Uterus (tissue), 4 donors: ENCODE measurements around the gene HNRNPH3. TPM values are rescaled to one million over a fixed set of nuclear protein-coding genes. Genes with fewer than 3 reads are reported as not detected.

Experiments
- DNase-seq, 2 donors: peaks; one replicate each; pipeline ENCODE4 v3.0.0-alpha.2; 2019 to 2020
- H3K27ac ChIP-seq, 2 donors: fragments of 200-600 bp; sonication (generic); 1 replicate in 1 of 2; 2 replicates in 1 of 2; pipeline ENCODE4 v1.5.1; 2016 to 2018
- H3K27me3 ChIP-seq, 2 donors: fragments of 200-600 bp; sonication (generic); one replicate each; pipeline ENCODE4 v1.5.1; 2018 to 2019; ENCODE audit warnings: control low read depth in 1 of 2
- H3K36me3 ChIP-seq, 2 donors: fragments of 200-600 bp; sonication (generic); one replicate each; pipeline ENCODE4 v1.5.1; 2019; ENCODE audit warnings: control low read depth in 1 of 2
- H3K4me1 ChIP-seq, 2 donors: fragments of 200-600 bp; sonication (generic); one replicate each; pipeline ENCODE4 v1.5.1; 2018 to 2019; ENCODE audit warnings: control low read depth in 1 of 2
- H3K4me3 ChIP-seq, 2 donors: fragments of 200-600 bp; sonication (generic); 1 replicate in 1 of 2; 2 replicates in 1 of 2; pipeline ENCODE4 v1.5.1; 2018 to 2019; ENCODE audit warnings: mild to moderate bottlenecking in 1 of 2
- H3K9me3 ChIP-seq, 2 donors: fragments of 200-600 bp; sonication (generic); one replicate each; pipeline ENCODE4 v1.5.1; 2019; ENCODE audit warnings: control low read depth in 1 of 2
- CTCF ChIP-seq, 4 experiments: fragments of 200-600 bp in 2 of 4; fragments of 450-650 bp in 2 of 4; sonication (generic) in 2 of 4; IDR thresholded peaks; one replicate each; pipeline ENCODE4 v1.5.1; 2016 to 2019; ENCODE audit warnings: antibody characterized with exemption in 4 of 4, mild to moderate bottlenecking in 2 of 4, moderate library complexity in 1 of 4
- POLR2A ChIP-seq, 2 donors: fragments of 450-650 bp; IDR thresholded peaks; one replicate each; pipeline ENCODE4 v1.6.1; 2016; ENCODE audit warnings: antibody characterized with exemption in 2 of 2, mild to moderate bottlenecking in 1 of 2, moderate library complexity in 1 of 2
- intact Hi-C: fragments of 100-400 bp; cut with DNase I; formaldehyde crosslinking; loops from one replicate; pipeline ENCODE4 v1.15.1; 2023; ENCODE audit warnings: low total_unique reads
- total RNA-seq, 4 donors: library from RNA; depleted of rRNA in 3 of 4; stranded (reverse); fragments of >200 nt in 3 of 4; gene quantifications; one replicate each; pipeline versions ENCODE4 v1.1.0 to v1.2.4, GENCODE V29; 2014 to 2023
- donor health status: DM: yes; HTN: yes; CAD: no.

HNRNPH3 gene
- total RNA-seq, 4 donors from 2014 or later: 30.0 to 144 (median 63.7) TPM

GRCh38 chr10:68332259-68333057 is 594 bp downstream of the HNRNPH3 start, which contains the start of gene PBLD:
PBLD (minus strand) TSS chr10:68332928; CDS start chr10:68306844, 26,084 bp downstream.
- Histone ChIP-seq H3K36me3 (no peaks in the 10 kb centered on the region), H3K4me3 (peak within 1 kb of the TSS; percentile 97 to 98), H3K4me1 (peaks cover 0 to 5% of the 10 kb centered on the region in 2 donors), H3K27ac (peak within 1 kb of the TSS; percentile 99 to 100), H3K9me3 (no peaks in the 10 kb centered on the region), H3K27me3 (no peaks in the 10 kb centered on the region)
- intact Hi-C loops: no loop called here
- DNase-seq: peak; percentile 65 to 73
- TF ChIP-seq CTCF (IDR thresholded peaks at IDR 0.05): peak; percentile 31 to 60 (median 46)
- TF ChIP-seq POLR2A (IDR thresholded peaks at IDR 0.05): peak; percentile 60 to 69

- intact Hi-C loops: no loop called here
- Histone ChIP-seq H3K36me3 (no peaks in the 10 kb centered on the region), H3K4me1 (no peaks in the 10 kb centered on the region), H3K27me3 (no peaks in the 10 kb centered on the region), H3K9me3 (no peaks in the 10 kb centered on the region), H3K27ac (peak overlapping the region; percentile 99 to 100), H3K4me3 (peak overlapping the region; percentile 97 to 98)
- DNase-seq: no peak
- TF ChIP-seq POLR2A (IDR thresholded peaks at IDR 0.05): no peak
- no peak for TF ChIP-seq CTCF (IDR thresholded peaks at IDR 0.05)
Measured at GRCh38 chr10:68333058-68333395, 1.2 kb downstream of the HNRNPH3 start.

GRCh38 chr10:68333440-68334431 is 1.9 kb downstream of the HNRNPH3 start:
- Histone ChIP-seq H3K4me1 (no peaks in the 10 kb centered on the region), H3K27me3 (no peaks in the 10 kb centered on the region)
- intact Hi-C loops: no loop called here

GRCh38 chr10:68334672-68335467 is 3.0 kb downstream of the HNRNPH3 start:
- Histone ChIP-seq H3K9me3 (no peaks in the 10 kb centered on the region), H3K27ac (peak overlapping the region in 1 of 2 donors; percentile 99), H3K36me3 (no peaks in the 10 kb centered on the region), H3K4me3 (peak overlapping the region; percentile 10 to 98), H3K27me3 (no peaks in the 10 kb centered on the region), H3K4me1 (no peaks in the 10 kb centered on the region)
- TF ChIP-seq CTCF (IDR thresholded peaks at IDR 0.05) (no peak), POLR2A (IDR thresholded peaks at IDR 0.05) (no peak)
- intact Hi-C loops: no loop called here
- no peak for DNase-seq

More at GRCh38 chr10:68333440-68334431, 1.9 kb downstream of the HNRNPH3 start:
- peak overlapping the region; percentile 99 to 100 for H3K27ac ChIP-seq
- H3K36me3 ChIP-seq: no peaks in the 10 kb centered on the region
- H3K4me3 ChIP-seq: peak overlapping the region; percentile 97 to 98
- no peak for DNase-seq
- no peak for TF ChIP-seq POLR2A (IDR thresholded peaks at IDR 0.05)
- H3K9me3 ChIP-seq: no peaks in the 10 kb centered on the region
